ENCODE measurements around the gene CTDSP2. TPM values are rescaled to one million over a fixed set of nuclear protein-coding genes. Genes with fewer than 3 reads are reported as not detected.
"Not testable (repeated sequence)": the region's sequence is repeated elsewhere in the genome, so short reads cannot be mapped to it uniquely, and the experiment has no call there.

CTDSP2 gene
- total RNA-seq, 1 experiment from 2014 or later: 887 TPM

DNA sequence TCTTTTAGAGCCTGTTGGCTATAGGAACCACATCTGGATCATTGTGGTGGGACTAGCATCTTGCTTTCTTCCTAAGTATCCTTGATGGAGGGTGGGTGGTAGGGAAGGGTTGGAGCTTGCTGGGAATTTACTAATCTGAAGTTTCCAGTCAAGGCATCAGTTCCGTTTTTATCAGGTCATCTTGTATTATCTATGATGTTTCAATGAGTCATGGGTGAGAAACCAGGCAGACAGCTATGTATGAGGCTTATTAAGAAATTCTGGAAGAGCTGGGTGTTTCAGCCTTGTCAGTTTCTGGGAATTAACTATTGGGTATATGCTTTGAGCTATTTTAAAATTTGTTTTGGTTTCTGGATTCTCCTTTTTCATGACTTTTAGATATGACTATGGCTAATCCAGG, 52.6 kb downstream of the CTDSP2 start:
- H3K9me3 ChIP-seq (replicated peaks): no peaks in the 10 kb centered on the region
- H3K4me3 ChIP-seq: no peak overlapping the region
- peaks cover 94% of the 10 kb centered on the region for H3K36me3 ChIP-seq
- no peak for DNase-seq
- no peaks in the 10 kb centered on the region for H3K27me3 ChIP-seq
- no peak overlapping the region for H3K27ac ChIP-seq
- H3K4me1 ChIP-seq: no peaks in the 10 kb centered on the region

DNA sequence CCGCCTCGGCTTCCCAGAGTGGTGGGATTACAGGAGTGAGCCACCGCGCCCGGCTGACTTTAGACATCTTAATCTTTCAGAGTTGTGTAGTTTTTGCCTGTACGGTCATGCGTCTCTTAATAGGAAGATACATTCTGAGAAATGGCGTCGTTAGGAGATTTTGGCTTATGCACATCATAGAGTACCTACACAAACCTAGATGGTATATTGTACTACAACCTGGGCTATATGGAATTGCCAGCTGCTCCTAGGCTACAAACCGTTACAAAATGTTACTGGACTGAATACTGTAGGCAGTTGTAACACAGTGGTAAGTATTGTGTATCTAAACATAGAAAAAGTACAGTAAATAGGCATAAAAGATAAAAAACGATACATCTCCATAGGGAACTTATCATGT, 62.7 kb downstream of the CTDSP2 start:
- H3K4me1 ChIP-seq: peaks cover 10% of the 10 kb centered on the region
- H3K9me3 ChIP-seq (replicated peaks): no peaks in the 10 kb centered on the region
- H3K27ac ChIP-seq: no peak overlapping the region
- 0 out of 2 replicates have a peak overlapping the region, but pooled peaks have one; percentile 0 for H3K4me3 ChIP-seq
- H3K27me3 ChIP-seq: no peaks in the 10 kb centered on the region
- H3K36me3 ChIP-seq: peaks cover 52% of the 10 kb centered on the region
- no peak for DNase-seq

DNA sequence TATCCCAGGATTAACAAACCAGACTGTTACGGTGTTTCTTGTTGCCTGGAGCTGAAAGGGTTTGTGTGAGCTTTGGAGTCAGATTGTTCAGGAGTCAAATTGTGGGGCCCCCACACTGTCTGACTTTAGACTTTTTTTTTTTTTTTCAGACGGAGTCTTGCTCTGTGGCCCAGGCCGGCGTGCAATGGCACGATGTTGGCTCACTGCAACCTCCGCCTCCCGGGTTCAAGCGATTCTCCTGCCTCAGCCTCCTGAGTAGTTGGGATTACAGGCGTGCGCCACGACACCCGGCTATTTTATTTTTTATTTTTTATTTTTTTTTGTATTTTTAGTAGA, 63.1 kb downstream of the CTDSP2 start:
- Histone ChIP-seq H3K9me3 (replicated peaks) (no peaks in the 10 kb centered on the region), H3K4me3 (peak overlapping the region; percentile 83), H3K4me1 (peaks cover 10% of the 10 kb centered on the region), H3K36me3 (peaks cover 49% of the 10 kb centered on the region), H3K27ac (peak overlapping the region; percentile 39; the same call in 1 of the 2 replicates), H3K27me3 (no peaks in the 10 kb centered on the region)
- no peak for DNase-seq

DNA sequence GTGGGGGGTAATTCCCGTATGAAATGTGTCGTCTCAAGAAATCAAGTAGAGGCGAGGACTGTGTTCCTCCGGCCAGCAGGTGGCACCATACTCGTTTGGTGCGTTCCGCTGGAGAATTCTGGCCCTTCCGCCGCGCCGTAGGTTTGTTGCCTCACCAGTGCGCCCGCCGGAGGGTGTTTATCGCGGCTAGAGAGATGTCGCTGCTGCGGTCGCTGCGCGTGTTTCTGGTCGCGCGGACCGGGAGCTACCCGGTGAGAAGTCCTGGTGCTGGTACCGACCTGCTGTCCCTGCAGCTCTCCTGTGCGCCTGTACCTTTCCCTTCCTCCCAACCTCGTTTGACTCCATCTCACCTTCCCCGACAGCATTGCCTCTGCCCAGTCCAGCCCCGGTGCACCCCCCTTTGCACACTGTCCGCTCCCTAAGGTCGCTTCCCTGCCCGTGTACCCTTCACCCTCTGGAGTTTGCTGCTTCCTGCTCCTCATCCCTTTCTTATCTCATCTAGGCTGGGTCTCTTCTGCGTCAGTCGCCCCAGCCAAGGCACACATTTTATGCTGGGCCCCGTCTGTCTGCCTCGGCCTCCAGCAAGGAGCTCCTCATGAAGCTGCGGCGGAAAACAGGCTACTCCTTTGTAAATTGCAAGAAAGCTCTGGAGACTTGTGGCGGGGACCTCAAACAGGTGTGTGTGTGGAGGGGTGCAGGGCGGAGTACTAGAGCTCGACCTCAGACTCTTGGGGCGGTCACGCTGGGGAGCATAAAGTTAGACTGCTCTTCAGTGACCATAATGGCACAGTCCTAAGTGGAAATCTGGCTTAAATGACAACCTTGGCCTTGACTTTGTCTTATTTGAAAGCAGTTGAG, 63.7 kb downstream of the CTDSP2 start, which contains the start of gene TSFM:
TSS of gene TSFM (plus strand) at position 180 of the 858 bp plus-strand sequence. CDS start at position 195, 15 bp downstream.
- peak; percentile 100 for DNase-seq
- H3K4me3 ChIP-seq: peak within 1 kb of the TSS; percentile 83
- H3K27me3 ChIP-seq: no peaks in the 10 kb centered on the region
- H3K27ac ChIP-seq: peak within 1 kb of the TSS; percentile 39
- peaks cover 10% of the 10 kb centered on the region for H3K4me1 ChIP-seq
- H3K36me3 ChIP-seq: peaks cover 43% of the 10 kb centered on the region
- no peaks in the 10 kb centered on the region for H3K9me3 ChIP-seq (replicated peaks)

DNA sequence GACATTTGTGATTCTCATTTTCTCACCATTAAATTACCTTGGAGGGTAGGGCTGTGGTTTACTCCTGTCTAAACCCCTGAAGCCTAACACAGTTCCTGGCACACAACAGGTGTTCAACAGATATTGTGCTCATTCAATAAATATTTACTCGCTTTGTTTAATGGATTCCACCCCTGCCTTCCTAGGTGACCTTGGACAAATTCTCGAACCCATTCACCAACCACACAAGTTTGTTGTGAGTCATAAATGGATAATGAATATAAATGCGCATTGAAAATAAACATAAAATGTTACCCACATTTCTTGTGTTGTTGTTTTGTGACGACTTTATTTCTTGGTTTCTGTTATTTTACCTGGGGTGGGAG, 64.3 kb downstream of the CTDSP2 start:
- H3K4me1 ChIP-seq: peaks cover 10% of the 10 kb centered on the region
- H3K9me3 ChIP-seq (replicated peaks): no peaks in the 10 kb centered on the region
- peak overlapping the region; percentile 83 for H3K4me3 ChIP-seq
- DNase-seq: no peak
- no peaks in the 10 kb centered on the region for H3K27me3 ChIP-seq
- no peak overlapping the region for H3K27ac ChIP-seq
- peaks cover 38% of the 10 kb centered on the region for H3K36me3 ChIP-seq

DNA sequence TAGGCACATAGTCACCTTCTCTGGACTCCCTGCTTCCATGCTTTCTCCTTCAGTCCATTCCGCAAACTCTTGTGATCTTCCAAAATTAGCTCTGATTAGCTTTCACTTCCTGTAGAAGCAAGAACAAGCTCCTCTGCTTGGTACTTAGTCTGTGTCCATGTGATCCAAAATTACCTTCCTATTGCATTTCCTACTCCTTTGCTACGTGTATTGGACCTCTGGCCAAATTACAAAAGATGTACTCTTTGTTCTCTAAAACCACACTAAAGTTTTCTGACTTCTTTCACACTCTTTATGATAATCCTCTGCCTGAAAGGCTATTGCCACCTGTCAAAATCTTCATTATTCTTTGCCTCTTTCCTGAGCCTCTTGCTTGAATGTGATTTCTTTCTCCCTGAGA, 64.7 kb downstream of the CTDSP2 start:
- H3K36me3 ChIP-seq: peaks cover 36% of the 10 kb centered on the region
- no peaks in the 10 kb centered on the region for H3K27me3 ChIP-seq
- H3K4me3 ChIP-seq: no peak overlapping the region
- peaks cover 10% of the 10 kb centered on the region for H3K4me1 ChIP-seq
- DNase-seq: no peak
- no peak overlapping the region for H3K27ac ChIP-seq
- H3K9me3 ChIP-seq (replicated peaks): no peaks in the 10 kb centered on the region

DNA sequence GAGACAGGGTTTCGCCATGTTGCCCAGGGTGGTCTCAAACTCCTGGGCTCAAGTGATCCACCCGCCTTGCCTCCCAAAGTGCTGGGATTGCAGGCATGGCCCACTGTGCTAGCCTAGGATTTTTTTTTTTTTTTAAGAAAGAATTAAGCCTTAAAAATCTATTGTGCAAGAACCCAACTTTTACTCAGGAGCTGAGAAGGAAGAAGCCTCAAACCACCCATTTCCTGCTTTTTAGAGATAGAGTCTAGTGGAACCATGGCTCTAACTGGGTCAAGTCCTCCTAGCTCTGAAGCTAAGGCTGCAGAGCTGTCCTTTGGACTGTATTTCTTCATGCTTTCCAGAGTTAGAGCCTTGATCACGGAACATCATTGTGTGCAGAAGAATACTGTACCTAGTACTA, 65.3 kb downstream of the CTDSP2 start:
- no peak overlapping the region for H3K27ac ChIP-seq
- H3K4me1 ChIP-seq: peaks cover 10% of the 10 kb centered on the region
- DNase-seq: no peak
- H3K27me3 ChIP-seq: no peaks in the 10 kb centered on the region
- no peaks in the 10 kb centered on the region for H3K9me3 ChIP-seq (replicated peaks)
- H3K36me3 ChIP-seq: peaks cover 30% of the 10 kb centered on the region
- H3K4me3 ChIP-seq: no peak overlapping the region; the same call in 1 of the 2 replicates

DNA sequence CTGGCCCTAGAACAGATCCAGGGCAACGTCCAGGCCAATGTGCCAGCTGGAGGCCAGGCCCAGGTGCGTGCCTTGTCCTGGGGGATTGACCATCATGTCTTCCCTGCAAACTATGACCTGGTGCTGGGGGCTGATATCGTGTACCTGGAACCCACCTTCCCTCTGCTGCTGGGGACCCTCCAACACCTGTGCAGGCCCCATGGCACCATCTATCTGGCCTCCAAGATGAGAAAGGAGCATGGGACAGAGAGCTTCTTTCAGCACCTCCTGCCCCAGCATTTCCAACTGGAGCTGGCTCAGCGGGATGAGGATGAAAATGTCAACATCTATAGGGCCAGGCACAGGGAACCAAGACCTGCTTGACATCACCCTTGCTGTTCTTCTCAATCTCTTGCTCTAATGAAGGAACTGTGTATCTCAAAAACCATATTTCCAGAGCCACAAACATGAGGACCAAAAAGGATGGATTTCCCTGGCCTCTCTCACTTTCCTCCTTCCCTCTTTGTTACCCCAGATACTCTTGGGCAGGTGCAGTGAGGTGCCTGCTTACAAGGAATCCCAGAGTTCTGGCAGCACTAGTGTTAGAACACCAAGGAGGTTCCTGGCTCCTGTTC, 66.1 kb downstream of the CTDSP2 start:
- H3K27me3 ChIP-seq: no peaks in the 10 kb centered on the region
- H3K36me3 ChIP-seq: peaks cover 22% of the 10 kb centered on the region
- DNase-seq: no peak
- no peak overlapping the region for H3K27ac ChIP-seq
- no peaks in the 10 kb centered on the region for H3K9me3 ChIP-seq (replicated peaks)
- H3K4me3 ChIP-seq: no peak overlapping the region
- H3K4me1 ChIP-seq: peaks cover 10% of the 10 kb centered on the region

DNA sequence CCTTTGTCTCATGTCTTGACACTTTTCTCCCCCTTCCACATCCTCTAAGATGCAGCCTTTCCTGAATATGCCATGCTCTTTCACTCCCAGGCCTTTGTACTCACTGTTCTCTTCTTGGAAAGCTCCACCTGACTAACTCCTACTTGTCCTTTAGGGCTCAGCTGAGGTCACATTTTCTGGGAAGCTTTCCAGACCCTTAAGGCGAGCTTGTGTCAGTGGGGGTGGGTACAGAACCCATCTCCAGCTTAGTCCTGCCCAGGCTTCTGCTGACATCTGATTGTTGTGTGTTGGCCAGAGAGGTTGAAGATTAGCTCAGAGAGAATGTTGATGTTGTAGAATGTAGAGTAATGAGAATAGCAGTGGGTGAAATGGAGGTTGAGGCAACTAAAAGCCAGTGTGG, 66.8 kb downstream of the CTDSP2 start:
- DNase-seq: no peak
- Histone ChIP-seq H3K36me3 (peaks cover 16% of the 10 kb centered on the region), H3K27me3 (no peaks in the 10 kb centered on the region), H3K4me3 (no peak overlapping the region), H3K27ac (no peak overlapping the region), H3K9me3 (replicated peaks) (no peaks in the 10 kb centered on the region), H3K4me1 (peaks cover 10% of the 10 kb centered on the region)

DNA sequence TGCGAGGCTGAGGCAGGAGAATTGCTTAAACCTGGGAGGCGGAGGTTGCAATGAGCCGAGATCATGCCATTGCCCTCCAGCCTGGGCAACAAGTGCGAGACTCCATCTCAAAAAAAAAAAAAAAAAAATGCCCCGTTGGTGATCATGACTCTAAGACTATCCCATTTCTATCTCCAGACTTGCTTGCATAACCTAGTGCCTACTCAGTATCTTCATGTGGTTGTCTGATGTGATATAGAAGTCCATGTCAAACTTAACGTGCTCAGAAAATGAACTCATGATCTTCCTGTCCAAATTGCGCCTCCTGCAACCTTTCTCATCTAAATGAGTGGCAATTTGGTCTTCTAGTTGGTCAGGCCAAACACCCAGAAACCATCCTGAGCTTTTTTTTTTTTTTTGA, 68.6 kb downstream of the CTDSP2 start:
- H3K27ac ChIP-seq: no peak overlapping the region
- H3K4me1 ChIP-seq: peaks cover 10% of the 10 kb centered on the region
- no peak for DNase-seq
- H3K4me3 ChIP-seq: no peak overlapping the region
- H3K27me3 ChIP-seq: no peaks in the 10 kb centered on the region
- peaks cover 9% of the 10 kb centered on the region for H3K36me3 ChIP-seq
- no peaks in the 10 kb centered on the region for H3K9me3 ChIP-seq (replicated peaks)

DNA sequence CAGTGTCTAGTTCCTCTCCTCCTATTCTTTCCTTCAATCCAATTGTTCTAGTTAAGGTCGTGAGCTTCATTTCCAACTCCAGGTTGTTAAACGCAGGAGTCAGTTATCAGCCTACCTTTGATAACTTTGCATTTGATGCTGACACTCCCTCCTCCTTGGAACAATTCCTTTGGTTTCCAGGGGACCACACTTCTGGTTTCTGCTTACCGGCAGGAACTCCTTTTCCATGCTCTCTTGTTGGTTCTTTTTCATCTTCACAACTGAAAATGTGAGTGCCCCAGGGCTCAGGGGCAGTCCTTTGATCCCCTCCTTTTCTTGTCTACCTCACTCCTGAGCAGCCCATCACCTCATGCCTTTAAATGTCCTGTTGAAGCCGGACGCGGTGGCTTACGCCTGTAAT, 69.2 kb downstream of the CTDSP2 start:
- H3K27ac ChIP-seq: no peak overlapping the region
- H3K27me3 ChIP-seq: no peaks in the 10 kb centered on the region
- no peak for DNase-seq
- no peaks in the 10 kb centered on the region for H3K9me3 ChIP-seq (replicated peaks)
- no peak overlapping the region for H3K4me3 ChIP-seq
- peaks cover 9% of the 10 kb centered on the region for H3K36me3 ChIP-seq
- H3K4me1 ChIP-seq: peaks cover 10% of the 10 kb centered on the region

DNA sequence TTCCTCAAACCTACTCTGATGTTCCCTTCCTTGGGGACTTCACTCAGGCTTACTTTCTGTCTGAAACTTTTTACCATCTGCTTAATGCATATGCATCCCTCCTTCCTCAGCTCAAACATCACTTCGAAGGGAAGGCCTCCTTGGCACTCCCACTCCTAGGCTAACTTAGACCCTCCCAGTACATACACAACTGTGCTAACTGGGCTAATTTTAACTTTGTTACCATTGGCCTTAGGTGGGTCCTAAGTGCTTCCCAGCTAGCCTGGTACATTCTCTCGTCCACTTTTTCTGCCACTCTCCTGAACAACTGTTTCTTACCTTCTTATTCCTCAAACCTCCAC, 70.3 kb downstream of the CTDSP2 start:
- H3K36me3 ChIP-seq: peaks cover 9% of the 10 kb centered on the region
- no peak for DNase-seq

DNA sequence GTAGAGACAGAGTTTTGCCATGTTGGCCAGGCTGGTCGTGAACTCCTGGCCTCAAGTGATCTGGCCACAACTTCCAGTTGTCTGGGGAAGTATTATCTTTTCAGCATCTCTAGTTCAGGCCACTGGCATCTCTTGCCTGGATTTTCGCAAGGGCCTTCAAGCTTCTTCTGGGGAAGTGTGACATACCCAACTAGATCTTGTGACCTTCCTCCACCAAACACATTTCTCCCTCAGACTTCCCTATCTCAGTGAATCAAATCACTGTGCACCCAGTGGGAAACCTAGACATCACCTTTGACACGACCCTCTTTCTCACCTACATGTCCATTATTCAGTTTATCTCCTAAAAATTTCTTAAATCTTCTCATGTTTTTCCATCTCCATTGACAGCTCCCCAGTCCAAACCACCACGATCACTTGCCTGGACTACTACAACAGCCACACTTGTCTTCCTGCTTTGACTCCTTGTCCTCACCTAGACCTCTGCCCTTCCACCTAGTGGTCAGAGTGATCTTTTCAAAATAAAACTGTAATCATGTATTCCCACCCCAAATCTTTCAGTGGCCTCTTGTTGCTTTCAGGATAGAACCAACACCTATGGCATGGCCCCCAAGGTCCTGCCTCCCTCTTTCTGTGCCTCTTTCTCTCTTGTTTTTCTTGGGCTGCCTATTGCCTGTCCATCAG, 70.8 kb downstream of the CTDSP2 start:
- Histone ChIP-seq H3K4me3 (no peak overlapping the region), H3K27me3 (no peaks in the 10 kb centered on the region), H3K4me1 (peaks cover 9% of the 10 kb centered on the region), H3K36me3 (peaks cover 12% of the 10 kb centered on the region), H3K27ac (no peak overlapping the region), H3K9me3 (replicated peaks) (no peaks in the 10 kb centered on the region)
- peak in 1 of 2 experiments; percentile 70 for DNase-seq

More for the DNA sequence above, 70.3 kb downstream of the CTDSP2 start:
- Histone ChIP-seq H3K4me3 (no peak overlapping the region), H3K4me1 (peaks cover 5% of the 10 kb centered on the region; the same call in 1 of the 2 replicates), H3K27me3 (no peaks in the 10 kb centered on the region), H3K27ac (no peak overlapping the region), H3K9me3 (replicated peaks) (no peaks in the 10 kb centered on the region)

DNA sequence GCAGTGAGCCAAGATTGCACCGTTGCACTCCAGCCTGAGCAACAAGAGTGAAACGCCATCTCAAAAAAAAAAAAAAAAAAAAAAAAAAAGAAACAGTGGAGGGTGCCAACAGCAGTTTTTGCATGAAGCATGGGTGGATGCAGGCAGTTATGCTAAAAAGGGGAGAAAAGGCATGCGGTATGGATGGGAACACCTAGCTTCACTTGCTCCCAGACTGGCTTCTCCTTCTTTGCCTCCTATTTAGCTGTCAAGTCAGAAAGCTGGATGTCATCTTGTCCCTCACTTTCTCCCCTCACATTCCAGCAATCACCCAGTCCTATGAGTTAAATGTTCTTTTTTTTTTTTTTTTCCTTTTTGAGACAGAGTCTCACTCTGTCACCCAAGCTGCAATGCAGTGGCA, 71.5 kb downstream of the CTDSP2 start:
- Histone ChIP-seq H3K36me3 (peaks cover 16% of the 10 kb centered on the region), H3K27me3 (no peaks in the 10 kb centered on the region), H3K9me3 (replicated peaks) (no peaks in the 10 kb centered on the region), H3K4me3 (no peak overlapping the region), H3K27ac (no peak overlapping the region), H3K4me1 (peaks cover 9% of the 10 kb centered on the region)
- DNase-seq: no peak

DNA sequence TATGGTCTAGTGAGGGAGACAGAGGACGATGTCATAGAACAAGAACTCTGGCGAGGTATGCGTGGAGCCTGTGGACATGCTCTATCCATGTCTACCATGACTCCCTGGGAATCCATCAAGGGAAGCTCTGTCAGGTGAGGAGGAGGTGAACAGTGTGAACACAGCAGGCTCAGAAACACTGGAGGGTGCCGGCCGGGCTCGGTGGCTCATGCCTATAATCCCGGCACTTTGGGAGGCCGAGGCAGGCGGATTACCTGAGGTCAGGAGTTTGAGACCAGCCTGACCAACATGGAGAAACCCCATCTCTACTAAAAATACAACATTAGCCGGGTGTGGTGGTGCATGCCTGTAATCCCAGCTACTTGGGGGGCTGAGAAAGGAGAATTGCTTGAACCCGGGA, 71.9 kb downstream of the CTDSP2 start:
- H3K36me3 ChIP-seq: peaks cover 20% of the 10 kb centered on the region
- DNase-seq: not testable (repeated sequence)

More for the DNA sequence above, 71.9 kb downstream of the CTDSP2 start:
- H3K4me1 ChIP-seq; H3K27me3 ChIP-seq; H3K9me3 ChIP-seq (replicated peaks); H3K27ac ChIP-seq; H3K4me3 ChIP-seq: not testable (repeated sequence)

Measured in SJCRH30 (cell line).